ENCODE results near the gene NPC1.

DNA sequence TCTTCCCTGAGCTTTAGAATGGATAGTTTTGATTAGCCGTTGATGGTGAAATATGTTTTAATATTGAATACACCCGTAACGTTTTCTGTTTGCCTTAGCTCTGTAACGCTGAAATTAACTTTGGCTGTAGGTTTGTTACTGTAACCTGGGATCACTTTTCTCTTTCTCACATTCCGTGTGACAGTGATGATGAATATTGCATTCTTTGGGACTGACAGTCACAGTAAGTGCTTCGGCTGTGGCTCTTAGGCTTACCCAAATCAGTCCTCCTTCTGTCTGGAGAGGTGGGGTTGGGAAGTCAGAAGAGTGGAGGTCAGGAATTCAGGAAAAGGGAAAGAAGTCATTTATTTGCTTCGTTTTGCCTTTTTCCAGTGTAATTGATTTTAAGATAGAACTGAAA is 65.0 kb downstream of the NPC1 start:
- no peak for TF ChIP-seq POLR2A (IDR thresholded peaks at IDR 0.05)
- TF ChIP-seq, protein P1, sequence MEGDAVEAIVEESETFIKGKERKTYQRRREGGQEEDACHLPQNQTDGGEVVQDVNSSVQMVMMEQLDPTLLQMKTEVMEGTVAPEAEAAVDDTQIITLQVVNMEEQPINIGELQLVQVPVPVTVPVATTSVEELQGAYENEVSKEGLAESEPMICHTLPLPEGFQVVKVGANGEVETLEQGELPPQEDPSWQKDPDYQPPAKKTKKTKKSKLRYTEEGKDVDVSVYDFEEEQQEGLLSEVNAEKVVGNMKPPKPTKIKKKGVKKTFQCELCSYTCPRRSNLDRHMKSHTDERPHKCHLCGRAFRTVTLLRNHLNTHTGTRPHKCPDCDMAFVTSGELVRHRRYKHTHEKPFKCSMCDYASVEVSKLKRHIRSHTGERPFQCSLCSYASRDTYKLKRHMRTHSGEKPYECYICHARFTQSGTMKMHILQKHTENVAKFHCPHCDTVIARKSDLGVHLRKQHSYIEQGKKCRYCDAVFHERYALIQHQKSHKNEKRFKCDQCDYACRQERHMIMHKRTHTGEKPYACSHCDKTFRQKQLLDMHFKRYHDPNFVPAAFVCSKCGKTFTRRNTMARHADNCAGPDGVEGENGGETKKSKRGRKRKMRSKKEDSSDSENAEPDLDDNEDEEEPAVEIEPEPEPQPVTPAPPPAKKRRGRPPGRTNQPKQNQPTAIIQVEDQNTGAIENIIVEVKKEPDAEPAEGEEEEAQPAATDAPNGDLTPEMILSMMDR (IDR thresholded peaks at IDR 0.05), result no peak

Measured in body of pancreas (tissue), 4 donors.